GM19463 (cell line): ENCODE measurements around the gene ZNRD2.

Experiments
- ATAC-seq: cut with Tn5 transposase; IDR thresholded peaks from one replicate; pipeline ENCODE4 v1.9.1; 2021; ENCODE audit warnings: mild to moderate bottlenecking, moderate library complexity; ENCODE audit not compliant: unreplicated experiment

The ZNRD2 gene

GRCh38 chr11:65572356-65573051 is 2.2 kb downstream of the ZNRD2 start, which contains the start of gene FAM89B:
Gene FAM89B, plus strand, starts transcription at chr11:65572538. Its CDS starts 132 bp downstream, at chr11:65572670.
- no peak for ATAC-seq

GRCh38 chr11:65573391-65574079 is 3.3 kb downstream of the ZNRD2 start:
- ATAC-seq = no peak

- ATAC-seq = peak; percentile 35
These were observed 4.0 kb downstream of the ZNRD2 start for GRCh38 chr11:65574109-65574810.

GRCh38 chr11:65574811-65575567 is 4.7 kb downstream of the ZNRD2 start:
- ATAC-seq = no peak

- ATAC-seq = peak; percentile 36
These were observed 5.4 kb downstream of the ZNRD2 start, which contains the start of gene EHBP1L1 for GRCh38 chr11:65575568-65576231. Gene EHBP1L1, plus strand, starts transcription at chr11:65576053. Its CDS starts 250 bp downstream, at chr11:65576303.

GRCh38 chr11:65576232-65576866 is 6.1 kb downstream of the ZNRD2 start:
- no peak for ATAC-seq

GRCh38 chr11:65576867-65577755 is 6.8 kb downstream of the ZNRD2 start:
- no peak for ATAC-seq

- ATAC-seq = no peak
These were observed 7.5 kb downstream of the ZNRD2 start for GRCh38 chr11:65577756-65578109.

GRCh38 chr11:65578134-65578533 is 7.9 kb downstream of the ZNRD2 start:
- ATAC-seq = no peak

GRCh38 chr11:65578667-65579066 is 8.4 kb downstream of the ZNRD2 start:
- ATAC-seq = no peak

GRCh38 chr11:65579291-65579690 is 9.0 kb downstream of the ZNRD2 start:
- no peak for ATAC-seq

- ATAC-seq = no peak
These were observed 9.9 kb downstream of the ZNRD2 start for GRCh38 chr11:65580031-65580692.

GRCh38 chr11:65580756-65581155 is 10.5 kb downstream of the ZNRD2 start:
- no peak for ATAC-seq

GRCh38 chr11:65581928-65582327 is 11.7 kb downstream of the ZNRD2 start:
- no peak for ATAC-seq

GRCh38 chr11:65583589-65583988 is 13.3 kb downstream of the ZNRD2 start:
- no peak for ATAC-seq

- no peak for ATAC-seq
These were observed 13.8 kb downstream of the ZNRD2 start for GRCh38 chr11:65584106-65584505.

- no peak for ATAC-seq
These were observed 14.5 kb downstream of the ZNRD2 start for GRCh38 chr11:65584723-65585171.
